Mesenchymal stem cell (in vitro differentiated cells and primary cell): ENCODE data around the gene ADK. TPM values are rescaled to one million over a fixed set of nuclear protein-coding genes. Genes with fewer than 3 reads are reported as not detected.

Source experiments
- DNase-seq: peaks from one replicate; pipeline ENCODE4 v3.0.0-alpha.2; 2013
- H2AFZ ChIP-seq: one replicate; pipeline ENCODE4 v1.6.1; 2013; ENCODE audit warnings: low read depth, mild to moderate bottlenecking, control low read depth, inconsistent platforms, low read length, moderate library complexity
- H2AK5ac ChIP-seq: 2 replicates; pipeline ENCODE4 v1.6.1; 2013; ENCODE audit warnings: low read length, moderate library complexity, mild to moderate bottlenecking, inconsistent platforms; ENCODE audit not compliant: severe bottlenecking
- H2BK120ac ChIP-seq: one replicate; pipeline ENCODE4 v1.6.1; 2013; ENCODE audit warnings: low read depth, mild to moderate bottlenecking, inconsistent platforms, low read length, moderate library complexity
- H2BK12ac ChIP-seq, 2 experiments: one replicate each; pipeline ENCODE4 v1.6.1; 2013; ENCODE audit warnings: inconsistent platforms in 2 of 2, low read length in 2 of 2, mild to moderate bottlenecking in 2 of 2, moderate library complexity in 2 of 2, control low read depth in 1 of 2
- H2BK15ac ChIP-seq: one replicate; pipeline ENCODE4 v1.6.1; 2013; ENCODE audit warnings: mild to moderate bottlenecking, low read depth, inconsistent platforms; ENCODE audit not compliant: poor library complexity, severe bottlenecking
- H2BK5ac ChIP-seq: 2 replicates; pipeline ENCODE4 v1.6.1; 2013; ENCODE audit warnings: low read depth, mild to moderate bottlenecking, low read length, control low read depth, inconsistent platforms; ENCODE audit not compliant: poor library complexity, severe bottlenecking
- H3K14ac ChIP-seq, 2 experiments: one replicate each; pipeline ENCODE4 v1.6.1; 2013; ENCODE audit warnings: inconsistent platforms in 2 of 2, low read length in 2 of 2, control low read depth in 1 of 2, mild to moderate bottlenecking in 1 of 2, moderate library complexity in 1 of 2
- H3K18ac ChIP-seq, 2 experiments: one replicate each; pipeline ENCODE4 v1.6.1; 2013; ENCODE audit warnings: inconsistent platforms in 2 of 2, low read length in 2 of 2, control low read depth in 1 of 2, low read depth in 1 of 2, mild to moderate bottlenecking in 1 of 2
- H3K23ac ChIP-seq, 2 experiments: one replicate each; pipeline ENCODE4 v1.6.1; 2013; ENCODE audit warnings: inconsistent platforms in 2 of 2, low read length in 2 of 2, mild to moderate bottlenecking in 2 of 2, moderate library complexity in 2 of 2, control low read depth in 1 of 2
- H3K27ac ChIP-seq: 2 replicates; pipeline ENCODE4 v1.5.1; 2013; ENCODE audit warnings: mild to moderate bottlenecking, moderate library complexity, low read length, control low read depth, inconsistent platforms; ENCODE audit not compliant: poor library complexity, severe bottlenecking
- H3K27me3 ChIP-seq, 2 experiments: 2 replicates each; pipeline versions ENCODE4 v1.6.1 to v1.7.0; 2013; ENCODE audit warnings: low read length in 2 of 2, mild to moderate bottlenecking in 2 of 2, moderate library complexity in 2 of 2, control low read depth in 1 of 2, inconsistent platforms in 1 of 2; ENCODE audit not compliant: control insufficient read depth in 1 of 2, insufficient read depth in 1 of 2
- H3K36me3 ChIP-seq, 2 experiments: 2 replicates each; pipeline versions ENCODE4 v1.6.1 to v1.7.0; 2013; ENCODE audit warnings: low read length in 2 of 2, control low read depth in 1 of 2, inconsistent platforms in 1 of 2, low read depth in 1 of 2, mild to moderate bottlenecking in 1 of 2; ENCODE audit not compliant: insufficient read depth in 2 of 2, control insufficient read depth in 1 of 2
- H3K4ac ChIP-seq, 2 experiments: one replicate each; pipeline ENCODE4 v1.6.1; 2013; ENCODE audit warnings: inconsistent platforms in 2 of 2, low read length in 2 of 2, mild to moderate bottlenecking in 2 of 2, moderate library complexity in 2 of 2, control low read depth in 1 of 2, low read depth in 1 of 2
- H3K4me1 ChIP-seq: 2 replicates; pipeline ENCODE4 v1.6.1; 2013; ENCODE audit warnings: low read depth, low read length, control low read depth; ENCODE audit not compliant: control insufficient read depth, insufficient read depth
- H3K4me2 ChIP-seq: 2 replicates; pipeline ENCODE4 v1.6.1; 2013; ENCODE audit warnings: low read length, mild to moderate bottlenecking, inconsistent platforms; ENCODE audit not compliant: poor library complexity, severe bottlenecking
- H3K4me3 ChIP-seq, 2 experiments: 2 replicates each; pipeline versions ENCODE4 v1.5.1 to v1.7.0; 2013; ENCODE audit warnings: low read length in 2 of 2, mild to moderate bottlenecking in 2 of 2, control low read depth in 1 of 2, low read depth in 1 of 2; ENCODE audit not compliant: insufficient read depth in 1 of 2
- H3K79me1 ChIP-seq: replicated peaks from 2 replicates; pipeline ENCODE4 v1.6.1; 2013; ENCODE audit warnings: mild to moderate bottlenecking, control low read depth, low read length, inconsistent platforms; ENCODE audit not compliant: poor library complexity, severe bottlenecking
- H3K9ac ChIP-seq: 2 replicates; pipeline ENCODE4 v1.7.0; 2013; ENCODE audit warnings: mild to moderate bottlenecking, low read length, moderate library complexity
- H3K9me3 ChIP-seq: 2 replicates; pipeline ENCODE4 v1.7.0; 2013; ENCODE audit warnings: mild to moderate bottlenecking, low read length; ENCODE audit not compliant: control insufficient read depth
- H4K8ac ChIP-seq: one replicate; pipeline ENCODE4 v1.6.1; 2013; ENCODE audit warnings: inconsistent platforms, mild to moderate bottlenecking, low read length, moderate library complexity
- H4K91ac ChIP-seq: one replicate; pipeline ENCODE4 v1.6.1; 2013; ENCODE audit warnings: mild to moderate bottlenecking, low read length, inconsistent platforms
- WGBS: methylation state at CpG from one replicate; pipeline ENCODE4 v1.1.7; 2013; ENCODE audit warnings: mixed read lengths; 5-methylcytosine and 5-hydroxymethylcytosine counted together
- polyA plus RNA-seq, 2 experiments: library from polyadenylated mRNA; stranded (reverse); fragments of 200-250 nt; gene quantifications; one replicate each; pipeline ENCODE4 v1.2.3, GENCODE V29; 2013

ADK gene
- polyA plus RNA-seq (2013, experiment 1 of 2) = 24.2 TPM
- 24.9 TPM for polyA plus RNA-seq (2013, experiment 2 of 2)

- H3K9me3 ChIP-seq = no peaks in the 10 kb centered on the region
- H3K4ac ChIP-seq = peak within 1 kb of the TSS; percentile 46 to 87
- H2AFZ ChIP-seq = peak within 1 kb of the TSS; percentile 100
- peak within 1 kb of the TSS; percentile 60 for H4K8ac ChIP-seq
- H3K23ac ChIP-seq = peak within 1 kb of the TSS in 1 of 2 experiments; percentile 56
- H3K27me3 ChIP-seq = no peaks in the 10 kb centered on the region
- H3K27ac ChIP-seq = peak within 1 kb of the TSS; percentile 96
- H3K36me3 ChIP-seq = peaks cover 0 to 17% of the 10 kb centered on the region in 2 experiments
- DNase-seq = peak; percentile 98
- peak within 1 kb of the TSS in 1 of 2 experiments; percentile 97 for H3K14ac ChIP-seq
- peak within 1 kb of the TSS; percentile 98 for H3K4me2 ChIP-seq
- H2BK5ac ChIP-seq = no peak within 1 kb of the TSS
- WGBS = under 1% methylated on average over 46 of the region's 57 CpGs
- peak within 1 kb of the TSS; percentile 99 for H3K9ac ChIP-seq
- H2AK5ac ChIP-seq = no peak within 1 kb of the TSS
- peaks cover 1% of the 10 kb centered on the region for H3K4me1 ChIP-seq
- peak within 1 kb of the TSS; percentile 87 to 97 for H3K4me3 ChIP-seq
- peak within 1 kb of the TSS; percentile 80 for H2BK15ac ChIP-seq
- H2BK120ac ChIP-seq = peak within 1 kb of the TSS; percentile 8
- peak within 1 kb of the TSS; percentile 72 to 93 for H3K18ac ChIP-seq
- H4K91ac ChIP-seq = peak within 1 kb of the TSS; percentile 91
- peaks cover 20% of the 10 kb centered on the region for H3K79me1 ChIP-seq
- H2BK12ac ChIP-seq = peak within 1 kb of the TSS; percentile 56 to 83
Observed at GRCh38 chr10:74150990-74151878, at the start of gene ADK. TSS of gene ADK (plus strand) at chr10:74151221. CDS start at chr10:74151279, 58 bp downstream.

DNA sequence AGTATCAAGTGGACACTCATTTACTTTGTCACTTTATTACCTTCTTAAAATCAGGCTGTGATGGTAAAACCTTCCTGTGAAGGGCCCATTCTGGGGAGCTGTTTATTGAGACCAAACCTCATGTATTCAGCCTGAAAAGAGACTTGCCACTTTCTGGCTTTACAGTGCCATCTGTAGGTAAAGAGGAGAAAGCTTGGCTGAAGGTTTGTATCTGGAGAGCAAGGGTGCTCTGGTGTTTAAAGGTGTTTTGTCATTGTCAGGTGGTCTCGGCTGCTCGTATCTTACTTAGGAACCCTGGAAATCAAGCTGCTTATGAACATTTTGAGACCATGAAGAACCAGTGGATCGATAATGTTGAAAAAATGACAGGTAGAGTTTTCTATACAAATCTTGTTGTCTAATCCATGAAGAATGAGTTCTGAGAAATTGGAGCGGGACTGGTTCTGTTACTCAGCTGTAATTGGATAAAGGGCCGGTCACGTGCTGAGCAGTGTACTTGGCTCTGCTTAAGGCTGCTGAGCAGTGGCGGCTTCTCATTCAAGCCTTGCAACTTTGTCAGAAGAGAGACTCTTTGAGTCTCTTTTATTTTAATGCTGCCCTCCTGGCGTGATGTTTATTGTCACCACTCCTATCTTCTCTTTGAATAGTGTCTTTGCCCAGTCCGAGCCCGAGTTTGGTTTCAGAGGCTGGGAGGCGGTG, 47.3 kb upstream of the ADK start:
- Histone ChIP-seq H3K4me3 (no peak overlapping the region), H3K14ac (no peak overlapping the region), H2BK15ac (no peak overlapping the region), H4K8ac (no peak overlapping the region), H2BK120ac (no peak overlapping the region), H3K18ac (no peak overlapping the region), H4K91ac (no peak overlapping the region), H2AK5ac (no peak overlapping the region), H3K9ac (no peak overlapping the region), H3K27ac (no peak overlapping the region), H3K79me1 (peaks cover 13% of the 10 kb centered on the region), H2AFZ (no peak overlapping the region), H3K27me3 (no peaks in the 10 kb centered on the region), H3K36me3 (peaks cover 48 to 92% of the 10 kb centered on the region in 2 experiments), H2BK5ac (no peak overlapping the region), H3K4ac (no peak overlapping the region), H3K4me2 (no peak overlapping the region), H3K23ac (no peak overlapping the region), H3K9me3 (no peaks in the 10 kb centered on the region), H3K4me1 (no peaks in the 10 kb centered on the region), H2BK12ac (no peak overlapping the region)
- WGBS = 87% methylated on average over 11 of the region's 11 CpGs
- DNase-seq = peak; percentile 58

DNA sequence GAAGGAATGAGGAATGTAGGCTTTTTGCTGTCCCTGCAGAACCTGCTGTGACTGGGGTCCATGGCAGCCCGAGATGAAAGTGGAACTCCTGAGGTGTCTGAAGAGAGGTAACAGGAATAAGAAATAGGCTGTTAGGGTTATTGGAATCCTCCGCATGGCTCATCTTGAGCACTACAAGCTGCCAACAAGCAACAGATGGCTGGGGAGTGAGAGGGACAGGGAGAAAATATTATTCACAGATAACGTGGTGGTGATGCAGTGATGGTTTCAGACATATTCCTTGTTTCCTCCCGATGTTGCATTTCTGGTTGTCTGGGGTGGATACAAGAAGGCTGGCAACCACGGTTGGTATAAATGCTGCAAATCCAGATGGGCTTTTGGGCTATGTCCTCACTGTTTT, 46.5 kb upstream of the ADK start:
- H3K18ac ChIP-seq = no peak overlapping the region
- H2AK5ac ChIP-seq = no peak overlapping the region
- no peak overlapping the region for H3K4ac ChIP-seq
- no peak overlapping the region for H2BK12ac ChIP-seq
- no peaks in the 10 kb centered on the region for H3K27me3 ChIP-seq
- H3K9me3 ChIP-seq = no peaks in the 10 kb centered on the region
- no peak overlapping the region for H3K27ac ChIP-seq
- H2BK15ac ChIP-seq = no peak overlapping the region
- 95% methylated on average over 5 of the region's 5 CpGs for WGBS
- no peak overlapping the region for H3K4me2 ChIP-seq
- H3K4me3 ChIP-seq = no peak overlapping the region
- H3K23ac ChIP-seq = peak overlapping the region in 1 of 2 experiments; percentile 73
- no peak overlapping the region for H3K14ac ChIP-seq
- no peak overlapping the region for H4K91ac ChIP-seq
- no peaks in the 10 kb centered on the region for H3K4me1 ChIP-seq
- no peak overlapping the region for H2BK120ac ChIP-seq
- H4K8ac ChIP-seq = no peak overlapping the region
- no peak overlapping the region for H2BK5ac ChIP-seq
- peaks cover 53 to 92% of the 10 kb centered on the region in 2 experiments for H3K36me3 ChIP-seq
- H3K79me1 ChIP-seq = peaks cover 19% of the 10 kb centered on the region
- no peak overlapping the region for H2AFZ ChIP-seq
- H3K9ac ChIP-seq = no peak overlapping the region
- DNase-seq = no peak

- H3K27ac ChIP-seq = no peak overlapping the region
- H4K8ac ChIP-seq = no peak overlapping the region
- no peak overlapping the region for H3K18ac ChIP-seq
- H3K4me1 ChIP-seq = no peaks in the 10 kb centered on the region
- H2BK12ac ChIP-seq = no peak overlapping the region
- no peak overlapping the region for H3K4me2 ChIP-seq
- no peak overlapping the region for H2BK5ac ChIP-seq
- H3K79me1 ChIP-seq = peaks cover 21% of the 10 kb centered on the region
- no peak overlapping the region for H2AFZ ChIP-seq
- no peak overlapping the region for H2AK5ac ChIP-seq
- H3K36me3 ChIP-seq = peaks cover 53 to 92% of the 10 kb centered on the region in 2 experiments
- H3K14ac ChIP-seq = no peak overlapping the region
- no peak overlapping the region for H3K4me3 ChIP-seq
- no peak overlapping the region for H3K4ac ChIP-seq
- H2BK15ac ChIP-seq = no peak overlapping the region
- WGBS = 95% methylated on average over 7 of the region's 8 CpGs
- no peak overlapping the region for H2BK120ac ChIP-seq
- no peak overlapping the region for H3K23ac ChIP-seq
- no peaks in the 10 kb centered on the region for H3K9me3 ChIP-seq
- H4K91ac ChIP-seq = no peak overlapping the region
- DNase-seq = no peak
- no peak overlapping the region for H3K9ac ChIP-seq
- H3K27me3 ChIP-seq = no peaks in the 10 kb centered on the region
Observed at GRCh38 chr10:74104996-74105395, 46.0 kb upstream of the ADK start.
